Suprapubic skin (tissue), 4 donors: ENCODE results near the gene BICC1.

Source experiments
- CTCF ChIP-seq, 2 donors: fragments of 200-600 bp in 1 of 2; fragments of 450-650 bp in 1 of 2; sonication (generic) in 1 of 2; IDR thresholded peaks; one replicate each; pipeline ENCODE4 v1.5.1; 2016 to 2019; ENCODE audit warnings: antibody characterized with exemption in 2 of 2, mild to moderate bottlenecking in 1 of 2, moderate library complexity in 1 of 2
- EP300 ChIP-seq: sonication (generic); formaldehyde crosslinking; IDR thresholded peaks from one replicate; pipeline ENCODE4 v1.6.1; 2017; ENCODE audit warnings: antibody characterized with exemption
- POLR2AphosphoS5 ChIP-seq, 3 donors: sonication (generic); formaldehyde crosslinking; IDR thresholded peaks; one replicate each; pipeline ENCODE4 v1.6.1; 2017; ENCODE audit warnings: antibody characterized with exemption in 3 of 3

GRCh38 chr10:58517491-58518355 is 5.1 kb downstream of the BICC1 start:
- TF ChIP-seq CTCF (IDR thresholded peaks at IDR 0.05) (no peak), EP300 (no peak), POLR2AphosphoS5 (IDR thresholded peaks at IDR 0.05) (no peak)
